GM19351 (cell line): ENCODE results near the gene ATP2A2.

Source experiments
- ATAC-seq: cut with Tn5 transposase; IDR thresholded peaks from one replicate; pipeline ENCODE4 v1.9.1; 2021; ENCODE audit warnings: mild to moderate bottlenecking, moderate library complexity; ENCODE audit not compliant: unreplicated experiment

Gene ATP2A2

DNA sequence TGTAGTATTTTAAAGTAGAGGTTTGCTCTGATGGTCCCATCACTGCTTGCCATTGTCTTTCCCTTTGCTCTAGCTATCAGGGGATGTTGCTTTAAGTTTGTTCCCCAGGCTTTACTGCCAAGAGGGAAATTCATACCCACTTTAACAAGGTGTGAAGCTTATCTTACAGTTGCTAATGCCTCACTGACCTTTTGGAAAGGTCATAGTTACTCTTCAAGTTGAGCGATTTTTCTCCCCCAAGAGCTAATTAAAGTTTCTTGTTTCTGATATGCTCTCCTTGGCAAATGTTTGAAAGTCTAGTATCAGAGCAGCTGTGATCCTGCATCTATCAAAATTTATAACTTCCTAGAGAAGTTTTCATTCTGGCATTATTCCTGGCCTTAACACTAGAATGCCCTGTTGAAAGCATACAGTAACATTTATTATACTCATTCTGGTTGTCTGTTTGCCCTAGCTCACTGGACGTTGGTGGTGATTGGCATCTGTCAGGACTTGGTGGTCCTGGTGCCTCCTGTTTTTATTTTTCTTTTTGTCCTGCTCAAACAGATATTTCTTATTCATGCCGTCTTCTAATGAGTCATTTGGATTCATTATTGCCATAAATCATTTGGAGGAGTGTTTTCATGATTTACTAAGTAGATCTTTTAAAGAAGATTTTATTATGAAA lies 8.1 kb downstream of the ATP2A2 start:
- ATAC-seq: no peak

DNA sequence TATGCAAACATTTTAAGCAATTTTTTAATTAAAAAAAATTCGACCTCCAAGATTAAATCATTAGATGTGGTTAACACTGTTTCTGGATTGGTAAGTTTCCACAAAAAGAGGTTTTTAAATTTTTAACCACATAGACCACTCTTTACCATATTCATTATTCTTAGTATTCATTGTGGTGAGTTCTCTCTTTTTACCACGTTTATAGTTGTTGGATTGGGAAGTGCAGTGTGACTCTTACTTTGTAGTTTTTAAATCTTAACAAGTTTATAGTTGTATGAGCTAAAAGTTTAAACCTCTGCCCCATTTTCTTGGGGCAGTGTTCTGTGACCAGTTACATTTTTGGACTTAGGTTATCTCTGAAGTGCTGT lies 8.6 kb downstream of the ATP2A2 start:
- no peak for ATAC-seq

DNA sequence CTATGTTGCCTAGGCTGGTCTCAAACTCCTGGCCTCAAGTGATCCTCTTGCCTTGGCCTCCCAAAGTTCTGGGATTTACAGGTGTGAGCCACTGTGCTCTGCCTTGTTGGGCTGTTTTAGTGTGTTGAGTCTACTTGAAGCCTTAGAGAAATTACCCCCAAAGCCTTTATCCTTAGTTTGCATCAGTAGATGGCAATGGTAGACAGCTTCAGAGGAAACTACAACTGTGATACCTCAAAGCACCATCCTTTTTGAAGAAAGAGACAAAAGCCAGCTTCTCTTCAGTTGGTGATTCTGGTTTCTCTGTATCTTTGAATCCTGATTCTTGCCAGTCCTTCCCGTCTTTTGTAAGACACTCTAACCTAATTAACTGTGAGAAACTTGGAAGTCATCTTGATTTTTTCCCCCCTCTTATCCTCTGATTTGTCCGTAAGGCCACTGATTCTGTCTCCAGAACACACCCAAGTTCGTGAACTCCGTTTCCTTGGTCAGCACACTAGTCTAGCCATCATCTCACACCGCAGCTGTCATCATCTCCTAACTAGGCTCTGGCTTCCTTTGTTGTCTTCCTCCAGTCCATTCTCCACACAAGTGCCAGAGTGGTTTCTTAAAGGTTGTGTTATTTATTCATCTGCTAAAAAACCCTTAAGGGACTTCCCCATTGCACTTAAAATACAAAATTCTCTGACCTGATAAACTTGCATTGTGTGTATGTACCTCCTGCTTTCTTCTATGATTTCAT lies 20.2 kb downstream of the ATP2A2 start:
- ATAC-seq: no peak

- no peak for ATAC-seq
Measured at GRCh38 chr12:110304061-110304551, 23.1 kb downstream of the ATP2A2 start.

DNA sequence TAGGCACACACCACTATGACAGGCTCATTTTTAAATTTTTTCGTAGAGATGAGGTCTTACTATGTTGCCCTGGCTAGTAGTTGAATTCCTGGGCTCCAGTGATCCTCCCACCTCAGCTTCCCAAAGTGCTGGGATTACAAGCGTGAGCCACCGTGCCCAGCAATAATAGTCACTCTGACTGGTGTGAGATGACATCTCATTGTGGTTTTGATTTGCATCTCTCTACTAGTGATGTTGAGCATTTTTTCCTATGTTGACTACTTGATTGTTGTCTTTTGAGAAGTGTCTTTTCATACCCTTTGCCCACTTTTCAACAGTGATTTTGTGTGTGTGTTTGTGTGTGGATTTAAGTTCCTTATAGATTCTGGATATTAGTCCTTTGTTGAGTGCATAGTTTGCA lies 26.3 kb downstream of the ATP2A2 start:
- ATAC-seq: no peak

GRCh38 chr12:110310763-110311162 lies 29.7 kb downstream of the ATP2A2 start:
- no peak for ATAC-seq

- ATAC-seq: no peak
Measured at GRCh38 chr12:110311903-110312302, 30.9 kb downstream of the ATP2A2 start.

- no peak for ATAC-seq
Measured at GRCh38 chr12:110312581-110313360, 31.7 kb downstream of the ATP2A2 start.

DNA sequence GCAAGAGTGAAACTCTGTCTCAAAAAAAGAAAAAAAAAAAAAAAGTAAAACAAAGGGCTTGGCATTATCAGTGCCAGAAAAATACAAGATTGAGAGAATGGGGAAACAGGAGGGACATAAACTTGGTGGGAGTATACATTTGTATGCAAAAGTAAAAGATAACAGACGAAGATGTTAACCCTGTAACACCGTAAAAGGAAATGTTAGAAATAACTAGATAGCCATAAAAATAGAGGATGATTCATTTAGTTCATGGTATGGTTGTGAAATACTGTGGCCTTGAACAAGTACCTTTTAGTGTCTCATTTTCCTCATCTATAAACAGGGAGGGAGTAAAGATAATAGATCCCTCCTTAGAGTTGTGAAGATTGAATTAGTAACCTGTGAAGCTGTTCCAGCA lies 33.3 kb downstream of the ATP2A2 start:
- peak; percentile 63 for ATAC-seq

DNA sequence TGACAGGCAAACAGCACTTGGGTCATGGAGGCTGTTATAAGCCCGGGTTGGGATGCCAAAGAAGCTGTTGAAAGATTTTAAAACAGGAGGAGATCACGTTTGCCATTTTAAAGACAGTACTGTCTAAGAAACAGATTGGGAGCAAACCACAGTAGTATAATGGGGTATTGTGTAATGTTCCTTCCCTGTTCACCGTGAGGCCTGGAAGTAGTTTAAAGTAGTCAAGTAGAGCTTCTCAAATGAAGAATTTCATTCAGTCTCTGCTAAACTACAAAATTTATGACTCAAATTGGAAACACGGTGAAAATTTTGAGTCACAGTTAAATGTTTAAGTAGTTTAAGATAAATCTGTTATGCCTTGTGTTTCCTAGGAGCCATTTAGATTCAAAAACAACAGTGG lies 35.8 kb downstream of the ATP2A2 start:
- ATAC-seq: no peak

DNA sequence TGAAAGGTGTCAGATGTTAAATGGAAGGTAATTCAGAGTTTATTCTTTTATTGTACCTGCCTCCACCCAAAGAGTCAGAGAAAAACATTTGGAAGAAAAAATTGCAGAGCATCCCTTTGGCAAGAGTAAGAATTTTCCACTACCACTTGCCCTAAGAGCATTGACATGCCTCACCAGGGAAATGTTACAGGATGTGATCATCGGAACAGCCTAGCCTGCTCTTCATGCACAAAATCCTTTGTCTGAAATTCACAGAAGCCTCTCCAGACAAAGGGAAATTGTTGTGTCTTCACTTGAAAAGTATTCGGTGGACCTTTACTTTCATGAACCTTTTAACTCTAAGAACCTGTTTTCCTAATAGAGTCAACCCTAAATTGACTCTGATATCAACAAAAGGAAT lies 36.9 kb downstream of the ATP2A2 start:
- no peak for ATAC-seq

- ATAC-seq: no peak
Measured at GRCh38 chr12:110320550-110320949, 39.5 kb downstream of the ATP2A2 start.

DNA sequence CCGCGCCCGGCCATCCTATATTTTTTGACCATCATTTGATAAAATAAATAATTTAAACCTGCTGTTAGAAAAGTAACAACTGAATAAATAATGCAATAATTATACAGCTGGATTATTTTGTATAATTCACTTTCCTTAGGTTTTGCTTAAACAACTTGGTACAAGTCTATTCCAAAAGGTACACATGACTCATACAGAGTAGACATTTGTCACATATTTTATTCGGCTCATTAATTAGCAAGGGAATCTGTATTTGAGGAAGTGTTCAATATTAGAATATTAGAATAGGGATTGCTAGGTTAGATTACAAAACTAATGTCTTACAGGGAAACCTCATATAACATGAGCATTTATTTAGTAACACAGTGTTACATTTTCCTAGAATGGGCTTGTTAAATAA lies 48.7 kb downstream of the ATP2A2 start:
- ATAC-seq: no peak

GRCh38 chr12:110330124-110330523 lies 49.1 kb downstream of the ATP2A2 start:
- ATAC-seq: no peak

DNA sequence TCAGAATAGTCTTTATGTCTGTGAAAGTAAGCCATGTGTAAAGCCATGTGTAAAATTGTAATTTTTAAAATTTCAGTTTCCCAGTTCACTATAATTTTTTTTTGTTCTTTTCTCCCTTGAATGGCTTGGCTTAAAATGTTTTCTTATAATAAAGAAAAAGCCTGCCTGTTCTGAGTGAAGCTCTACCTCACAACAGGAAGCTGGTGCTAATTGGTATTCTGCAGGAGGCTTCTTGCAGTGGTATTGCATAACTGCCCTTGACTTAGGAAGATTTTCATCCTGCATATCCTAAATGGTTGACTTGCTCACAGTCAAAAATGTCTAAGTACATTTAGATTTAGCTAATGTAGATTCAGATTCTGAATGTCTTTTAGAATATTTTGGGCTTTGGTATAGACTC lies 49.5 kb downstream of the ATP2A2 start:
- no peak for ATAC-seq

- ATAC-seq: no peak
Measured at GRCh38 chr12:110333201-110333600, 52.2 kb downstream of the ATP2A2 start.

- ATAC-seq: no peak
Measured at GRCh38 chr12:110335481-110336045, 54.5 kb downstream of the ATP2A2 start.

DNA sequence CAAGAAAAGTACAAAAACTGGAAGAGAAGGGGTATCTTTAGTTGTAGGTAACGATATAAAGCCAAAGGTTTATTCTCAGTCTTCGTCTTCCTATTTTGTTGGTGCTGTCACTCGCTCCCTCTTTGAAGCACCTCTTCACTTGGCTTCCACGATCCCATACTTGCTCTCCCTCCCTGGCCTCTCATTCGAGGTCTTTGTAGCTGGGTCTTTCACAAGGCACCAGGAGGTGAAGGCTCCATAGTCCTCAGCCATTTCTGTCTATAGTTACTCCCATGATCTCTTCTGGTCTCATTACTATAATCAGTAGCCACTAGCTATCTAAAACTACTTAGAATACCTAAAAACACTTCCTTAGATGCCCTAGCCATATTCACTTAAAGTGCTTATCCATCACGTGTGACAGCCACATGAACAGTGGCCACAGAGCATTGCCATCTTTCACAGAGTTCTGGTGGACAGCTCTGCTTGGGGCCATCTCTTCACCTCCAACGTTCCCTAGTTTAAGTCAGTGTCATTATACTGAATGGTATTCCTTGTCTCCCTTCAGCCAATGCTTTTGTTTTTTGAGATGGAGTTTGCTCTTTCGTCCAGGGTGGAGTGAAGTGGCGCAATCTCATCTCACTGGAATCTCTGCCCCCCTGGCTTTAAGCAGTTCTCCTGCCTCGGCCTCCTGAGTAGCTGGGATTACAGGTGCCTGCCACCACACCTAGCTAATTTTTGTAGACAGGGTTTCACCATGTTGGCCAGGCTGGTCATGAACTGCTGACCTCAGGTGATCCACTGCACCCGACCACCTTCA lies 57.1 kb downstream of the ATP2A2 start:
- no peak for ATAC-seq

DNA sequence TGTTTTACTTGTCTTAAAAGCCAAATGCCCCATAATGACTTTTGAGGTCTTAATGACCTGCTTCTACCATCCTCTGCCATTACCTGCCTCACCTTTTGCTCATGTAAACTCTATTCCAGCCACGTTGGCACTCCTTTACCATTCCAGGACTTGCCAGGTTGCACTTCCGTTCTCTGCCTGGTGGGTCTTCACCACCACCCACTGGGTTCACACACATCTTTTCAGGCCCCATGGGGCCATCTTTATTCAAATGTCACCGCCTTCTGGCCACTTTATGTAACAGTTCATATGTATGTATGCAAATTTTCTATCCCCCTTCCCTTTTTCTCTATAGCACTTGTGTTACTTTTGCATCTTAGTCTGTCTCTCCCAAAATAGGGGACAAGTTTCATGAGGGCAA lies 57.7 kb downstream of the ATP2A2 start:
- ATAC-seq: no peak

GRCh38 chr12:110339184-110339952 lies 58.3 kb downstream of the ATP2A2 start:
- ATAC-seq: no peak
